Panc1 (cell line): Measurements from ENCODE around the gene AMT. TPM values are rescaled to one million over a fixed set of nuclear protein-coding genes. Genes with fewer than 3 reads are reported as not detected.

Experiments used
- ATAC-seq: fragments of 200-7000 bp; cut with Tn5 transposase; 2 replicates; pipeline ENCODE4 v1.9.1; 2020; ENCODE audit warnings: mild to moderate bottlenecking, moderate library complexity
- BruUV-seq: library from RNA; stranded (reverse); fragments of 400-500 nt; replicated peaks from 2 replicates; lab custom pipeline; 2021; lab: Mats Ljungman, UMichigan
- CTCF ChIA-PET: fragments of 300-600 bp; sonication (Branson Sonifier 250); formaldehyde crosslinking; loops from one replicate; lab custom pipeline; 2022; ENCODE audit warnings: antibody characterized with exemption; lab: Charles Lee
- POLR2A ChIA-PET: fragments of 300-600 bp; sonication (Branson Sonifier 250); formaldehyde crosslinking; loops from one replicate; lab custom pipeline; 2022; ENCODE audit warnings: antibody characterized with exemption; lab: Charles Lee
- DNase-seq: peaks from one replicate; pipeline ENCODE4 v3.0.0-alpha.2; 2010; ENCODE audit warnings: low read depth, low spot score
- H3K27ac ChIP-seq: 2 replicates; pipeline ENCODE4 v1.5.1; 2011; ENCODE audit warnings: mild to moderate bottlenecking, low read length, inconsistent platforms
- H3K27me3 ChIP-seq: fragments of 200-500 bp; sonication (Bioruptor generic); 2 replicates; pipeline ENCODE4 v1.6.0; 2014; ENCODE audit warnings: low read length, inconsistent platforms; ENCODE audit not compliant: control insufficient read depth, insufficient read depth
- H3K36me3 ChIP-seq: fragments of 200-500 bp; sonication (Bioruptor generic); 2 replicates; pipeline ENCODE4 v1.5.1; 2014; ENCODE audit warnings: inconsistent platforms, mild to moderate bottlenecking, low read length, moderate library complexity; ENCODE audit not compliant: control insufficient read depth, insufficient read depth
- H3K4me1 ChIP-seq: 2 replicates; pipeline ENCODE4 v1.5.1; 2011; ENCODE audit warnings: inconsistent platforms, mild to moderate bottlenecking, low read length, moderate library complexity; ENCODE audit not compliant: control insufficient read depth, insufficient read depth
- H3K4me3 ChIP-seq, 2 experiments: 2 replicates each; pipeline ENCODE4 v1.5.1; 2011 to 2012; ENCODE audit warnings: low read depth in 2 of 2, low read length in 2 of 2, mild to moderate bottlenecking in 2 of 2, inconsistent platforms in 1 of 2, moderate library complexity in 1 of 2
- H3K9me3 ChIP-seq: fragments of 200-500 bp; sonication (Bioruptor generic); 2 replicates; pipeline ENCODE4 v1.5.1; 2014; ENCODE audit warnings: low read depth, mild to moderate bottlenecking, inconsistent platforms, low read length, moderate library complexity; ENCODE audit not compliant: control insufficient read depth, insufficient read depth
- POLR2AphosphoS5 ChIP-seq: IDR thresholded peaks from 2 replicates; pipeline ENCODE4 v1.6.1; 2012; ENCODE audit warnings: mild to moderate bottlenecking, low read depth, low read length, moderate library complexity
- SIN3A ChIP-seq: IDR thresholded peaks from 2 replicates; pipeline ENCODE4 v1.6.1; 2012; ENCODE audit warnings: low read depth, mild to moderate bottlenecking, low read length, moderate library complexity, borderline replicate concordance; ENCODE audit not compliant: insufficient read depth
- TCF7L2 ChIP-seq: IDR thresholded peaks from 2 replicates; pipeline ENCODE4 v1.6.1; 2011; ENCODE audit warnings: mild to moderate bottlenecking, low read depth, low read length, inconsistent platforms
- in situ Hi-C: cut with HindIII; loops from 2 replicates; pipeline ENCODE4 v1.10.0; 2016; ENCODE audit warnings: low sequenced_read_pairs, low pct_unique_long_range_greater_than_20kb
- intact Hi-C: fragments of 100-400 bp; cut with micrococcal nuclease; formaldehyde crosslinking; loops from one replicate; pipeline ENCODE4 v1.10.0; 2022; ENCODE audit not compliant: unreplicated experiment
- total RNA-seq: library from RNA; stranded (reverse); gene quantifications from one replicate; pipeline ENCODE4 v1.2.1, GENCODE V29; 2021; ENCODE audit not compliant: unreplicated experiment
- TF ChIP-seq, protein P1 (sequence below), 2 experiments: IDR thresholded peaks; 2 replicates each; pipeline ENCODE4 v1.6.1; 2011 to 2012; ENCODE audit warnings: low read depth in 2 of 2, control low read depth in 1 of 2, low read length in 1 of 2, mild to moderate bottlenecking in 1 of 2, moderate library complexity in 1 of 2; ENCODE audit not compliant: insufficient read depth in 1 of 2
- TF ChIP-seq, protein P2 (sequence below): fragments of 450-650 bp; IDR thresholded peaks from 2 replicates; pipeline ENCODE4 v1.5.1; 2017; ENCODE audit warnings: mild to moderate bottlenecking

AMT gene
- total RNA-seq, 1 experiment from 2014 or later, result 1.1 TPM

DNA sequence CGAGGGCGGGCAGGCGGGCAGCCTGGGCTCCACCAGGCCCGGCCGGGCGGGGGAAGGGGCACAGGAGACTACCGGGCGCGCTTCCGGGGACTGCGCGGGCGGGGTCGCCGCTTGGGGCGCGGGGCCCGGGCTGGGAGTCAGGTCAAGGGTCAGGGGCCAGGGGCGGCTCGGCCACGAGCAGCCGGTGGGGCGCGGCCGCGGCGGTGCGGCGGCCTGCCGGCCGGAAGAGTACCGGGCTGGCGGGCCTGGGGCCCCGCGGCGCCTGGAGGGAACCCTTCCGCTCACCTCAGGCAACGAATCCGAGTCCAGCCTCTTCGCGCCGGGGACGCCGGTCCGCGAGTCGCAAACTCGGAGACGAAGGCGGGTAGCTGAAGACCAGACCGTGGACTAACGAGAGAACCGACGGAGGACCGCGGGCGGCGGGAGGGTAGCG, 10.7 kb downstream of the AMT start:
- intact Hi-C loops, result no loop called here
- Histone ChIP-seq H3K27me3 (no peaks in the 10 kb centered on the region), H3K9me3 (no peaks in the 10 kb centered on the region), H3K4me1 (peaks cover 22% of the 10 kb centered on the region), H3K36me3 (peaks cover 10% of the 10 kb centered on the region; the same call in 1 of the 2 replicates), H3K27ac (peak overlapping the region; percentile 90), H3K4me3 (peak overlapping the region; percentile 84 to 93)
- TF ChIP-seq TCF7L2 (no peak), POLR2AphosphoS5 (no peak), SIN3A (no peak)
- TF ChIP-seq, protein P1, sequence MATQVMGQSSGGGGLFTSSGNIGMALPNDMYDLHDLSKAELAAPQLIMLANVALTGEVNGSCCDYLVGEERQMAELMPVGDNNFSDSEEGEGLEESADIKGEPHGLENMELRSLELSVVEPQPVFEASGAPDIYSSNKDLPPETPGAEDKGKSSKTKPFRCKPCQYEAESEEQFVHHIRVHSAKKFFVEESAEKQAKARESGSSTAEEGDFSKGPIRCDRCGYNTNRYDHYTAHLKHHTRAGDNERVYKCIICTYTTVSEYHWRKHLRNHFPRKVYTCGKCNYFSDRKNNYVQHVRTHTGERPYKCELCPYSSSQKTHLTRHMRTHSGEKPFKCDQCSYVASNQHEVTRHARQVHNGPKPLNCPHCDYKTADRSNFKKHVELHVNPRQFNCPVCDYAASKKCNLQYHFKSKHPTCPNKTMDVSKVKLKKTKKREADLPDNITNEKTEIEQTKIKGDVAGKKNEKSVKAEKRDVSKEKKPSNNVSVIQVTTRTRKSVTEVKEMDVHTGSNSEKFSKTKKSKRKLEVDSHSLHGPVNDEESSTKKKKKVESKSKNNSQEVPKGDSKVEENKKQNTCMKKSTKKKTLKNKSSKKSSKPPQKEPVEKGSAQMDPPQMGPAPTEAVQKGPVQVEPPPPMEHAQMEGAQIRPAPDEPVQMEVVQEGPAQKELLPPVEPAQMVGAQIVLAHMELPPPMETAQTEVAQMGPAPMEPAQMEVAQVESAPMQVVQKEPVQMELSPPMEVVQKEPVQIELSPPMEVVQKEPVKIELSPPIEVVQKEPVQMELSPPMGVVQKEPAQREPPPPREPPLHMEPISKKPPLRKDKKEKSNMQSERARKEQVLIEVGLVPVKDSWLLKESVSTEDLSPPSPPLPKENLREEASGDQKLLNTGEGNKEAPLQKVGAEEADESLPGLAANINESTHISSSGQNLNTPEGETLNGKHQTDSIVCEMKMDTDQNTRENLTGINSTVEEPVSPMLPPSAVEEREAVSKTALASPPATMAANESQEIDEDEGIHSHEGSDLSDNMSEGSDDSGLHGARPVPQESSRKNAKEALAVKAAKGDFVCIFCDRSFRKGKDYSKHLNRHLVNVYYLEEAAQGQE (IDR thresholded peaks at IDR 0.05; ENCODE audit: insufficient read depth in 1 of 2, low read depth in 2 of 2, low read length in 1 of 2), result no peak
- TF ChIP-seq, protein P2, sequence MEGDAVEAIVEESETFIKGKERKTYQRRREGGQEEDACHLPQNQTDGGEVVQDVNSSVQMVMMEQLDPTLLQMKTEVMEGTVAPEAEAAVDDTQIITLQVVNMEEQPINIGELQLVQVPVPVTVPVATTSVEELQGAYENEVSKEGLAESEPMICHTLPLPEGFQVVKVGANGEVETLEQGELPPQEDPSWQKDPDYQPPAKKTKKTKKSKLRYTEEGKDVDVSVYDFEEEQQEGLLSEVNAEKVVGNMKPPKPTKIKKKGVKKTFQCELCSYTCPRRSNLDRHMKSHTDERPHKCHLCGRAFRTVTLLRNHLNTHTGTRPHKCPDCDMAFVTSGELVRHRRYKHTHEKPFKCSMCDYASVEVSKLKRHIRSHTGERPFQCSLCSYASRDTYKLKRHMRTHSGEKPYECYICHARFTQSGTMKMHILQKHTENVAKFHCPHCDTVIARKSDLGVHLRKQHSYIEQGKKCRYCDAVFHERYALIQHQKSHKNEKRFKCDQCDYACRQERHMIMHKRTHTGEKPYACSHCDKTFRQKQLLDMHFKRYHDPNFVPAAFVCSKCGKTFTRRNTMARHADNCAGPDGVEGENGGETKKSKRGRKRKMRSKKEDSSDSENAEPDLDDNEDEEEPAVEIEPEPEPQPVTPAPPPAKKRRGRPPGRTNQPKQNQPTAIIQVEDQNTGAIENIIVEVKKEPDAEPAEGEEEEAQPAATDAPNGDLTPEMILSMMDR, result no peak
- BruUV-seq, result no TSS peak
- DNase-seq (no peak), ATAC-seq (peak; percentile 61)
- ChIA-PET CTCF (no interaction called here), POLR2A (no interaction called here)
- in situ Hi-C loops, result no loop called here

DNA sequence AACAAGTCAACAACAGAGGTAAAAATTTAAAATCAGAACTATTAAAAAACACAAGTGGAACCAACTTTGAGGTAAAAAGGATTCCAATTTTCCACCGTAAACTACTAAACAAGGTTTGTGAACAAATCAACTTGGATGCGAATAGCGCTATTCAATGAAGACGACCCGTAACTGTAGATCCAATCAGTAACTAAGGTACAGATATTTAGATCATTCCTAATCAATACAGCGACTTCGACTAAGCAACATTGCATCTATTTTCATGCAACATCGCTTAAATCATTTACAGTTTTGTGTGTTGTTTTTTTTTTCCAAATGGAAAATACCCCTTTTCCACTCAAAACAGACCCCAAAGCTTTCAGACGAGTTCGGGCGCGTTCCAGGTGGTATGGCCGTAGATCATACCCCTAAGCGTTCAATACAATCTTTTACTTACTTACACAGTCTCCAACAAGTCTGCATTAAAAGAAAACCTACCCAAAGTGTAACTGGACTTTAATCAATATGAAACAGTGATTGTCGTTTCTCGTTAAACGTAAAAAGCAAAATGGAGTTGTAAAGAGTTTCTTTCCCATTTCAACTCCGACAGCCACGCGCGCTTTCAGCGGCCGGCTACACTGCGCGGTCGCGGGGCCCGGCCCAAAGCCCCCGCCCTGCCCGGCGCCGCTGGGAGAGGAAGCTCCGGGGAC, 11.3 kb downstream of the AMT start:
- H3K4me3 ChIP-seq, result peak overlapping the region; percentile 84 to 93
- BruUV-seq, result no TSS peak
- in situ Hi-C loops, result no loop called here
- CTCF ChIA-PET, result no interaction called here
- no peak for DNase-seq
- no peak for ATAC-seq
- H3K9me3 ChIP-seq, result no peaks in the 10 kb centered on the region
- H3K27me3 ChIP-seq, result no peaks in the 10 kb centered on the region
- peaks cover 27% of the 10 kb centered on the region for H3K4me1 ChIP-seq
- H3K36me3 ChIP-seq, result peaks cover 10% of the 10 kb centered on the region; the same call in 1 of the 2 replicates
- POLR2A ChIA-PET, result no interaction called here
- no peak for TF ChIP-seq POLR2AphosphoS5
- TF ChIP-seq, protein P1 (IDR thresholded peaks at IDR 0.05; ENCODE audit: insufficient read depth in 1 of 2, low read depth in 2 of 2, low read length in 1 of 2), result no peak
- H3K27ac ChIP-seq, result peak overlapping the region; percentile 90
- intact Hi-C loops, result no loop called here
